Femur (tissue), 1 donor: ENCODE data around the gene GK2.

Experiments
- DNase-seq: peaks from one replicate; pipeline ENCODE4 v3.0.0-alpha.2; 2017

The GK2 gene

DNA sequence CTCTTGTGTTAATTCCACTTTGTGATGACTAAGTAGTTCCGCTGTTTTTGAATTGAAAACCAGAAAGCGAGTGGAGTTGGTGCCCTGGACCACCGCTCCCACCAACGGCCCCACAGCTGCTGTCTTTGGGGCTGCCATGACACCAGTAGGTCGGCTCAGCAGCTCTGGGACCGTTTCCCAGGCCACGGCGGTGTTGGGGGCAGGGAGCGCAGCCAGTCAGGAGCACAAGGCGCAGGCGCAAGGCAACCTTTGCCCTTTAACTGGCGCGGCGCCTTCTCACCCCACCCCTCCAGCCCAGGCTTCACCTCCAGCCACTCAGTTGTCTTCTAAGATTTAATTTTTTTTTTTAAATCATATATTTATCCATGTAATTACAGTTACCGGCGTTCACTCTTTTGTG, at the start of gene GK2:
TSS of gene GK2 (minus strand) at position 166 of the 400 bp plus-strand sequence. CDS start at position 138, 28 bp downstream.
- no peak for DNase-seq

GRCh38 chr4:79455216-79455615, 47.2 kb upstream of the GK2 start:
- no peak for DNase-seq

- no peak for DNase-seq
Observed at GRCh38 chr4:79454656-79455055, 46.6 kb upstream of the GK2 start.

GRCh38 chr4:79450053-79450452, 42.0 kb upstream of the GK2 start:
- DNase-seq, result no peak

GRCh38 chr4:79446145-79446544, 38.1 kb upstream of the GK2 start:
- DNase-seq, result no peak

DNA sequence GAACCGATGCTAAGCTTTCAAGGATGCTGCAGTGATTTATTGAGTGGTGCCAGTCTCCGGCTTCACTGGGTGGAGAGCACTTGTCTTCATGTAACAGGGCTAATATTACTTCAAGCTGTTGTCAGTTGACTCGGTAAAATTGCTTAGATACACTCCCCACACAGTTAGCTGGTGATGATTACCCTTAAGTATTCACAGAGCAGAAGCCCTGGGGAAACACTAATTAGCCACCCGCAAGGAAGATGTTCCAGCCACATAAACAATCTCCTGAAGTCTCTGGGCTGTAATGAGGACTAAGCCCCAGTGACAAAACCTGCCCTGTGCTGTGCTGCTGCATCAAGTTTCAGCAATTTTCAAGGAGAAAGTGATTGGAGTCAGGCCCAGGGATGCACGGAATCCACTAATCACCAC, 37.3 kb upstream of the GK2 start:
- no peak for DNase-seq

DNA sequence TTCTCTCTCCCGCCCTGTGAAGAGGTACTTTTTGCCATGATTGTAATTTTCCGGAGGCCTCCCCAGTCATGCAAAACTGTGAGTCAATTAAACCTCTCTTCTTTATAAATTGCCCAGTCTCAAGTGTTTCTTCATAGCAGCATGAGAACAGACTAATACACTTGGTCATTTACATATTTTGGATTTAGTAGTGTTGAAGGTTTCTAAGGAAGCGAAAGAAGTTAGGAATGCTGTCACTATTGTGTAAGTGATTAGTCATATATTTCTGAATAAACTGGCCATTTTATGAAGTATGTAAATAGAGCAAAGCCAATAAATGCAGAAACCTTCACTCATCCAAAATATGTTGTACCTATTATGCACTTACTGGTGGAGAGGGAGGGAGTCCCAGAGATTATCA, 34.4 kb upstream of the GK2 start:
- DNase-seq, result no peak

GRCh38 chr4:79439489-79439888, 31.5 kb upstream of the GK2 start:
- no peak for DNase-seq

GRCh38 chr4:79431839-79432238, 23.8 kb upstream of the GK2 start:
- peak; percentile 16 for DNase-seq

GRCh38 chr4:79429113-79429903, 21.3 kb upstream of the GK2 start:
- DNase-seq, result no peak

- DNase-seq, result no peak
Observed at GRCh38 chr4:79426989-79427388, 19.0 kb upstream of the GK2 start.

- DNase-seq, result no peak
Observed at GRCh38 chr4:79425586-79425985, 17.6 kb upstream of the GK2 start.

- no peak for DNase-seq
Observed at GRCh38 chr4:79421483-79421882, 13.5 kb upstream of the GK2 start.

DNA sequence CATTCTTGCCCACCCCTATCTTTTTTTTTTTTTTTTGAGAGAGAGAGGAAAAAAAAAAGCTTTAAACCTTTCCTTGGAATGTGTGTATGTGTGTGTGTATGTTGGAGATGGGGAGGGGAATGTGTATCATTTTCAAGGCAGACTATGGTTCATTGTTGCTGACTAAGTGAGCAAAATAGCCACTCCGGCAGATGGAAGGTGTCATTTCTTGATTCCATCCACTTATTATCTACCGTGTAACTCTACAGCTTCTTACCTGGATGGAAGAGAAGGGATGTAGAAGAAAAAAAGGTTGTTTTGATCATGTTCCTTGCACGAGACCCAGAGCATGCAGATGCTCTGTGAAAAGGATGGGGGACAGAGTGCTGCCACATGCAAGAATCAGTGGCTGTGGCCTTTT, 5.9 kb upstream of the GK2 start:
- DNase-seq, result no peak

DNA sequence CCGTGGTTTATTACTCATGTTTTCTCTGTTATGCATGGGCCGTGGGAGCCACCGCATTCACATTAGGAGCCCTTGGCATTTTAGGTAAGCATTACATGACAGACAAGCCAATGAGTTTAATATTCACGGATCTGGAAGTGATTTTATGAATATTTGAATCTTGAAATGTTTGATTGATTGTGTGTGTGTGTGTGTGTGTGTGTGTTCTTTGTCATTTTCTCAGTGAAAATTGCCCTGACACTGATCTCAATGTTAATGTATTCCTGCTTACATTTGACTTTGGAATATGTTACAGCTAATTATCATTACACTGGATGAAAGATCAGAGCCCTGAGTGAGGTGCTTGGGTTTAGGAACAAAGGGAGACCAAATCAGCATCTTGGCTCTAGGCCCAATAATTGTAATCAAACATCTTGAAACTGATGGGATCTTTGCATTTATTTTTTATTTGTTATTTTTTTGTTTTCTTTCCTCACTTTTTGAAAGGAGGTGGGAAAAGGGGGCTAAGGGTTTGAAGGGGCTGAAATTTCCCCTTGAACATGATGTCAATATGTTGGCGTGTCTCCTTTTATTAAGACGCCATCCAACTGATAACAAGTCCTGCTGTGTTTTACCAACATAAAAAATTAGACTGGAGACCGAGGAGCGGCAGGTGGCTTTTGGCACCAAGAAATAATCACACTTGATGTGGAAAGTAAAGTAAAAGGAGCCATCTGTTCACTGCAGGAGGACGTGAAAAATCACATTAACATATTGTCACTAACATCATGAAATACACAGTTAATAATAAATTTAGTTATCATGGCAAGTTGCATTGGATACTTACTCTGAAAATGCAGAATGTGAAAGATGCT, 5.2 kb upstream of the GK2 start:
- DNase-seq, result no peak

DNA sequence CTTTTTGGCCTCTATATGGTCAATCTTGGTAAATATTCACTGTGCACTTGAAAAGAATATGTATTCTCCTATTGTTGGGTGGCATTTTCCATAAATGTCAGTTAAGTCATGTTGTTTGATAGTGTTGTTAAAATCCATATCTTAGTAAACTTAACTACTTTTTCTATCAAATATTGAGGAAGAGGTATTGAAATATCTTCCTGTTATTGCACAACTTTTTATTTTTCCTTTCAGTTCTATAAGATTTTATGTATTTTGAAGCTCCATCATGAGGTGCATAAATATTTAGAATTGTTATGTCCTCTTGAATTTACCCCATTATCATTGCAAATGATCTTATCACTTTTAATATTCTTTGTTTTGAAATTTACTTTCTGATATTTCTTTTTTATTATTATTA, 3.4 kb downstream of the GK2 start:
- no peak for DNase-seq

GRCh38 chr4:79403356-79403755, 4.7 kb downstream of the GK2 start:
- no peak for DNase-seq

- DNase-seq, result no peak
Observed at GRCh38 chr4:79402332-79402851, 5.6 kb downstream of the GK2 start.

DNA sequence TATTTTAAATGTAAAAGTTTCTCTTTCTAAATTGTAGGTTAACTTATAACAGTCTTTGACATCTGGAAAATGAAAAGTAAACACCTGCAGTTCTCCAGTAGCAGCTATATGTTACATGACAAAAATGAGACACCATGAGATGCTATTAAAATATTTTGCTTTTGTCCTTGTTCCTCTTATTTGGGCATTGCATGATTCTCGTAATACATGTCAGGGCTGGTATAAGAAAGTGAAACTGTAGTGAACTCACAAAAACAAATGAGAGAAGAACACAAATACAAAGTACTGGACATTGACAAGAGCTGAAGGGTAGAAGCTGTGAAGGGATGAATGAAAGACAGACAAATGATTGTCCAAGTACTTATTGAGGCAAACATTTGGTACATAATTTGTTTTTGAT, 9.0 kb downstream of the GK2 start:
- no peak for DNase-seq

GRCh38 chr4:79397951-79398350, 10.1 kb downstream of the GK2 start:
- no peak for DNase-seq

DNA sequence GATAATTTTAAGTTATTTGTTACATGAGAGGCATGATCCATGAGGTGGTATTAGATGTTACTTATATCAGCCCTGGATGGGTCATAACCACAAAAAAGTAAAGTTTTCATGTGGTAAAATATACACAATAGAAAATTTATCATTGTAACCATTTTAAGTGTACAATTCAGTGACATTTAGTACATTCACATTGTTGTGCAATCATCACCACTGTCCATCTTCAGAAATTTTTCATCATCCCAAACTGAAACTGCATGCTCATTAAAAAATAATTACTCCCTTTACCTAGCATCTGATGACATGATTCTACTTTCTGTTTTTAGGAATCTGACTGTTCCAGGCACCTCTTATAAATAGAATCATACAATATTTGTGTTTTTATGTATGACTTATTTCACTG, 11.2 kb downstream of the GK2 start:
- DNase-seq, result no peak

GRCh38 chr4:79395841-79396240, 12.2 kb downstream of the GK2 start:
- DNase-seq, result no peak

- DNase-seq, result no peak
Observed at GRCh38 chr4:79390890-79391289, 17.1 kb downstream of the GK2 start.

DNA sequence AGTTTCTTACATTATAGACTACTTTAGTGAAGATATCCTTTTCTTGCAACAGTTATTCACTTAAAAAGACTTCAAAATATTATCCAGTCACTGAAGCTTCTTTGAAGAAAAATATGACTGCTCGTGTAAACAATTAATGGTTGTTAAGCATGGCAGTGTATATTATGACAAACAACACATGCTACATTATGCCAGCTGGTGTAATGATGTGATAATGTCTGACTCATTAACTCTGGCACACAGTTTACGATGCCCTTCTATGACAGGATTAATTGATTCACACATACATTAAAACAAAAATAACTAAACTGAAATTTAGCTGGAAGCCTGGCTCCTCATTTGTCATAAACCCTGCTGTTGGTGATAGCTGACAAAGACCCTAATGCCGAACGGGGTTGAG, 22.4 kb downstream of the GK2 start:
- DNase-seq, result no peak
